B cell (primary cell): Measurements from ENCODE around the gene DBF4B.

Experiments used
- EZH2 ChIP-seq: IDR thresholded peaks from 2 replicates; pipeline ENCODE4 v1.6.1; 2012; ENCODE audit warnings: borderline replicate concordance, low read depth, mild to moderate bottlenecking, moderate library complexity, low read length; ENCODE audit not compliant: insufficient read depth, poor library complexity, severe bottlenecking
- TF ChIP-seq, protein P1 (sequence below): fragments of 200-600 bp; IDR thresholded peaks from one replicate; pipeline ENCODE4 v1.8.0; 2022; ENCODE audit warnings: antibody characterized with exemption, mild to moderate bottlenecking

DNA sequence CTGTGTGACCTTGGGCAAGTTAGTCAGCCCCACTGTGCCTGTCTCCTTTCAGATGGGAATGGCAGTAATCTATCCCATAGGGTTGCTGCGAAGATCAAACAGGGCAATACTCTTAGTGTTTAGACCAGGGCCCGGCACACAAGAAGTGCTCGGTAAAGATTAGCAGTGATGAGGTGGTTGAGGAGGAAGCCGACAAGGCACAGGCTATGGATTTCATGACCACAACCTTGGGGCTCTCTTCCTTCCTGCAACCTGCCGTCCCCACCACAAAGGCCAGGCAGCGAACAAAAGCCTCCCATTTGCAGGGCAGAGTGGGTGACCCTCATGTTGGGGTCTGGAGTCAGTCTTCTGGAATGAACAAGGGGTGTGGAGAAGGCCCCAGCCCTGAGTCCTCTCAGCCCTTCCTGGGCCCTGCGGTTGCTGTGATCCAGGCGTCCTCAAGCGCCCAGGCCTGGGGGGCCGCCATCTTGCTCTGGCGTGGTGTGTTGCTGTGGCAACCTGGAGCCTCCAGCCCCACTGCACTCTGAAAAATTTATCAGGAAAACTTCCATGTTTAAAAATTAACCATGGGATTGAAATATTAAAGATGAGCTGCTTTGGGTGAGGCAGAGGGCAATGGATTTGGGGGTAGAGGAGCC lies 60.2 kb downstream of the DBF4B start:
- TF ChIP-seq, protein P1, sequence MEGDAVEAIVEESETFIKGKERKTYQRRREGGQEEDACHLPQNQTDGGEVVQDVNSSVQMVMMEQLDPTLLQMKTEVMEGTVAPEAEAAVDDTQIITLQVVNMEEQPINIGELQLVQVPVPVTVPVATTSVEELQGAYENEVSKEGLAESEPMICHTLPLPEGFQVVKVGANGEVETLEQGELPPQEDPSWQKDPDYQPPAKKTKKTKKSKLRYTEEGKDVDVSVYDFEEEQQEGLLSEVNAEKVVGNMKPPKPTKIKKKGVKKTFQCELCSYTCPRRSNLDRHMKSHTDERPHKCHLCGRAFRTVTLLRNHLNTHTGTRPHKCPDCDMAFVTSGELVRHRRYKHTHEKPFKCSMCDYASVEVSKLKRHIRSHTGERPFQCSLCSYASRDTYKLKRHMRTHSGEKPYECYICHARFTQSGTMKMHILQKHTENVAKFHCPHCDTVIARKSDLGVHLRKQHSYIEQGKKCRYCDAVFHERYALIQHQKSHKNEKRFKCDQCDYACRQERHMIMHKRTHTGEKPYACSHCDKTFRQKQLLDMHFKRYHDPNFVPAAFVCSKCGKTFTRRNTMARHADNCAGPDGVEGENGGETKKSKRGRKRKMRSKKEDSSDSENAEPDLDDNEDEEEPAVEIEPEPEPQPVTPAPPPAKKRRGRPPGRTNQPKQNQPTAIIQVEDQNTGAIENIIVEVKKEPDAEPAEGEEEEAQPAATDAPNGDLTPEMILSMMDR: no peak
- no peak for TF ChIP-seq EZH2
